ENCODE results near the gene PREB.
"Not testable (repeated sequence)": the region's sequence is repeated elsewhere in the genome, so short reads cannot be mapped to it uniquely, and the experiment has no call there.

PREB gene

DNA sequence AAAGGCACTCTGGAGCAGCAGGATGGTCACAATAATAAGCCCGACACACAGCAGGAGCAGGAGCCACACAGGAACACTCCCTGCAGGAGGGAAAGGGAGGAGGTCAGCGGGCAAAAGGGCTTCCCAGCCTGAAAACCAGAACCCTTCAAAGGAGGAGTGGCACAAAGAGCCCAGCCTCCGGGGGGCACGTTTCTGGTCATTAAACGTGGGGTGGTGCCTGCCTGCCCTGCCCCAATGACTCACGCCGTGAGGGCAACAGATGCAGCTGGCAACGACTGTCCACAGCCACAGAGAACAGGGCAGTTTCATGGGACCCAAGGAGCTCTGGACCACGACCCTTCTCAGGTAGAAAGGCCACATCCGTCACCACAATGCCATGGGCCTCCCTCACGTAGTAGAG is 3.0 kb downstream of the PREB start:
- DNase-seq = no peak
- intact Hi-C loops (cut with DNase I) = loop anchor here (5.0 kb wide), 1 partner anchor 81 kb away; the partner anchor contains the start of genes ATRAID and SLC5A6

- intact Hi-C loops (cut with DNase I) = loop anchor here (5.0 kb wide), 1 partner anchor 82 kb away; the partner anchor contains the start of genes ATRAID and SLC5A6
- DNase-seq = no peak
These were observed 4.0 kb downstream of the PREB start for GRCh38 chr2:27130396-27130795.

GRCh38 chr2:27128668-27129571 is 5.5 kb downstream of the PREB start:
- DNase-seq = no peak
- intact Hi-C loops (cut with DNase I) = no loop called here

DNA sequence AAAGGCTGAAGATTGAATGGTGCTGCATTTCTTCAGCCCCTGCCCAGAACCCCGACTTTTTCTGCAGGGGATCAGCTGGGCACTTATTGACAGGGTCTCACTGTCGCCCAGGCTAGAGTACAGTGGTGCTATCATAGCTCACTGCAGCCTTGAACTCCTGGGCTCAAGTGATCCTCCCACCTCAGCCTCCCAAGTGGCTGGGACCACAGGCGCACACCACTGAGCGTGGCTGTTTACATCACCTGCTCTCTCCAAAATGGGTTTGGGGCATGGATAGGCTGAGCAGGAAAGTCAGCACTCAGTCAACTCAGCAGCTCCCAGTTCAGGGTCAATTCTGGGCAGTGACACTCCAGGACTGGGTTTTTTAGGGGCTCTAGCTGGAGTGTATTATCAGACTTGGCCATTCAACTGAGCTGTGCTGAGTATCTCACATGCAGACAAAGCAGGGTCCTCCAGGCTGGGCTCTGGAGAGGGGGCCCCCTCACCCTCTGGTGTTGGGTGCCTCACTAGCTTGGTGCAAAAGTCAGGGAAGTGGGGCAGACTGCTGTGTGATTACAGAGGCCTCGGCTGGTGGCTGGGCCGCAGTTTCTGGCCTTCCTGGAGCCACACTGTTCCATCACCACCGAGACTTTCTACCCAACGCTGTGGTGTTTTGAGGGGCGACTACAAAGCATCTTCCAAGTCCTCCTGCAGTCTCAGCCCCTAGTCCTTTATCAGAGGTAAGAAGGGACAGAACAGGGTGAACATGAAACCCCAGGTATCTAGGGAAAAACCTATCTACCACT is 6.4 kb downstream of the PREB start:
- DNase-seq = no peak
- intact Hi-C loops (cut with DNase I) = no loop called here

DNA sequence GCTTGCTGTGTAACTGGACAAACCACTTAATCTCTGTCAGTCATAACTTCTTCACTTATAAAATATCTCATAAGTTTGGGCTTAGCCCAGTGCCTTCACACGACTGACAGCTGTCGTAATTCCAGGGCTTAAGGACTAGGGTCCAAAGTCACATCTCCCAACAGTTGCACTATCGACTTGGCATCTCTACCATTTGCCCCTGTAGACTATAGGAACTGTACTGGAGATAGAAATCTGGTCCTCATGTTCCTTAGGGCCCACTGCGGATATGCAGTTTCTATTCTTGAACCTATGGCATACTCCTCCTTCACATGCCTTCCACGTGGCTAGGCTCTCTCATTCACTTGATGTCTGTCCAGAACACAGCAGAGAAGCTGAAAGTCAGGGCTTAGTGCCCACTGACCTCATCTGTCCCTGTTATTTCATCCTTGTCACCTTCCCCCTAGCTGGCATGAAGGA is 8.2 kb downstream of the PREB start:
- intact Hi-C loops (cut with DNase I) = no loop called here
- DNase-seq = no peak

GRCh38 chr2:27125104-27125503 is 9.3 kb downstream of the PREB start:
- intact Hi-C loops (cut with DNase I) = no loop called here
- DNase-seq = no peak

DNA sequence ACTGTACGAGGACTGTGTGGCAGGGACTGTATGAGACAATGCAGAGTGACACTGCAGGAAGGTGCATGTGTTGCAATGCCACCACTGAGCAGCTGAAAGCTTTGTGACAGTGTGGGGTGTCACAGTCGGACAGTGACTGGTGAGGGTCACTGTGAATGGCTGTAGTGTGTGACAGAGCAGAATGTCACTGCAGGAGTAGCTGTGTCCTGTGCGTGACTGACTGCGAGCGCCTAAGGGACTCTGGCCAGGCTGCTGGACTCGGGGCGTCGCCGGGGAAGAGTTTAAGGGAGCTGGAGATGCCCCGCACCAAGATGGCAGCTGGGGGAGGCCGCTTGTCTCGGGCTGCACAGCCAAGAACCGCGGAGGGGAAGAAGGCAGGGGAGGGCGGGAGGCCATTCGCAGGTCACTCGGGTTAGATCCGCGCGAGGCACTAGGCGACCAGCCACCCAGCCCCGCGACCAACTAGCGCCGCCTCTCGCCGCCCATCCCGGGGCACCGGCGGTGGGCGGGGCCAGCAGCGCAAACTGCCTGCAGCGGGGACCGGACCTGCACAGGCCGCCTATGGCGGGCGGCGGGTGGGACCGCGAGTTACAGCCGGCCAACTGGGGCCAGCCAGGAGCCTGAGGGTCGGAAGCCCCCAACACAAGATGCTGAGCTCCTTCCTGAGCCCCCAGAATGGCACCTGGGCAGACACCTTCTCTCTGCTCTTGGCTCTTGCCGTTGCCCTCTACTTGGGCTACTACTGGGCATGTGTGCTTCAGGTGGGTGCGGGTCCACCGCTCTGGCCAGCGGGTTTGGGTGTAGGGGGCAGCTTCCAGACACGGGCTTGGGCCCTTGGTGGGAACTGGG is 10.9 kb downstream of the PREB start, which contains the start of gene ABHD1:
ABHD1 (plus strand) TSS at position 514 of the 849 bp plus-strand sequence; CDS start at position 648, 134 bp downstream.
- intact Hi-C loops (cut with DNase I) = no loop called here
- DNase-seq = peak; percentile 48 to 90 (median 83)

- intact Hi-C loops (cut with DNase I) = no loop called here
- no peak for DNase-seq
These were observed 11.6 kb downstream of the PREB start for GRCh38 chr2:27122791-27123190.

GRCh38 chr2:27121906-27122305 is 12.5 kb downstream of the PREB start:
- intact Hi-C loops (cut with DNase I) = no loop called here
- DNase-seq = no peak

GRCh38 chr2:27119330-27119670 is 15.1 kb downstream of the PREB start:
- DNase-seq; intact Hi-C loops (cut with DNase I): not testable (repeated sequence)

- intact Hi-C loops (cut with DNase I) = no loop called here
- DNase-seq = peak in 29 of 42 donors; percentile 11 to 72 (median 48)
These were observed 15.7 kb downstream of the PREB start, which contains the start of gene CGREF1 for GRCh38 chr2:27118525-27119329. TSS of gene CGREF1 (minus strand) at chr2:27119128. CDS start at chr2:27104366, 14,762 bp downstream.

DNA sequence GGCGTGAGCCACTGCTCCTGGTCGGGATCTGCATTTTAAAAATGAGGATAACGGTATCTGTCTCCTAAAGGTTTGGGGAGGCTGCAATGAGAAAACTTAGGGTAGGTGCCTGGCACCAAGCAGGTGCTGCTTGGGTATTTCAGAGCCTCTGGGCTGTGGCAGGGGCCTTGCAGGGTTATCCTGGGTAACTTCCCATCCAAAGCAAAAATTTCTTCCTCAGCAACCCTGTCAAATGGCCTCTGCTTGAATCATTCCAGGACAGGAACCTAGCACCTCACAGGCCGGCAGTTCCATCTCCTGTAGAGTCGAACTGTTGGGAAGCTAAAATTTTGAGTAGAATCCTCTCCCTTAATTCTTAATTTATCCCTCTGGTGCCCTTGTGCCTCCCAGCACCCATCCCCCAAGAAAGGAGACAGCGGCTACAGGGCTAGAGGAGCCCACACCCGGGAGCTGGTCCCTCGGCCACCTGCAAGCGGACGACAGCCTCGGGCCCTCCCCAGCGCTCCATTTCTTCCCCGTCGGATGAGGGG is 16.4 kb downstream of the PREB start:
- peak in 2 of 42 donors; percentile 42 to 54 for DNase-seq
- intact Hi-C loops (cut with DNase I) = no loop called here

GRCh38 chr2:27115519-27115918 is 18.9 kb downstream of the PREB start:
- intact Hi-C loops (cut with DNase I) = no loop called here
- no peak for DNase-seq

DNA sequence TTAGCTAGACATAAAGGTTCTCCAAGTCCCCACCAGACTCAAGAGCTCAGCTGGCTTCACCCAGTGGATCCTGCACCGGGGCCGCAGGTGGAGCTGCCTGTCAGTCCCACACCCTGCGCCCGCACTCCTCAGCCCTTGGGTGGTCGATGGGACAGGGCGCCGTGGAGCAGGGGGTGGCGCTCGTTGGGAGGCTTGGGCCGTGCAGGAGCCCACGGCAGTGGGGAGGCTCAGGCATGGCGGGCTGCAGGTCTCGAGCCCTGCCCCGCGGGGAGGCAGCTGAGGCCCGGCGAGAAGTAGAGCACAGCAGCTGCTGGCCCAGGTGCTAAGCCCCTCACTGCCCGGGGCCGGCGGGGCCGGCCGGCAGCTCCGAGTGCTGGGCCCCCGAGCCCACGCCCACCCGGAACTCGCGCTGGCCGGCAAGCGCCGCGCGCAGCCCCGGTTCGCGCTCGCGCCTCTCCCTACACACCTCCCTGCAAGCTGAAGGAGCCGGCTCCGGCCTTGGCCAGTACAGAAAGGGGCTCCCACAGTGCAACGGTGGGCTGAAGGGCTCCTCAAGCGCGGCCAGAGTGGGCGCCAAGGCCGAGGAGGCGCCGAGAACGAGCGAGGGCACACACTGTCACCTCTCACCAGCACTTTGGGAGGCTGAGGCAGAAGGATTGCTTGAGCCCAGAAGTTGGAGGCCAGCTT is 22.9 kb downstream of the PREB start:
- intact Hi-C loops (cut with DNase I); DNase-seq: not testable (repeated sequence)

DNA sequence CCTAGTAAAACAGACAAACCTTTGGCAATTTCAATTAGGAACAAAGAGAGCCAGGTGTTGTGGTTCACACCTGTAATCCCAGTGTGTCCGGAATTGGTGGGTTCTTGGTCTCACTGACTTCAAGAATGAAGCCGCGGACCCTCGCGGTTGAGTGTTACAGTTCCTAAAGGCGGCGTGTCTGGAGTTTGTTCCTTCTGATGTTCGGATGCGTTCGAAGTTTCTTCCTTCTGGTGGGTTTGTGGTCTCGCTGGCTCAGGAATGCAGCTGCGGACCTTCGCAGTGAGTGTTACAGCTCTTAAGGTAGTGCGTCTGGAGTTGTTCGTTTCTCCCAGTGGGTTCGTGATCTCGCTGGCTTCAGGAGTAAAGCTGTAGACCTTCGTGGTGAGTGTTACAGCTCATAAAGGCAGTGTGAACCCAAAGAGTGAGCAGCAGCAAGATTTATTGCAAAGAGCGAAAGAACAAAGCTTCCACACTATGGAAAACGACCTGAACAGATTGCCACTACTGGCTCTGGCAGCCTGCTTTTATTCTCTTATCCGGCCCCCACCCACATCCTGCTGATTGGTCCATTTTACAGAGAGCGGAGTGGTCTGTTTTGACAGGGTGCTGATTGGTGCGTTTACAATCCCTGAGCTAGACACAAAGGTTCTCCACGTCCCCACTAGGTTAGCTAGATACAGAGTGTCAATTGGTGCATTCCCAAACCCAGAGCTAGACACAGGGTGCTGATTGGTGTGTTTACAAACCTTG is 23.7 kb downstream of the PREB start:
- intact Hi-C loops (cut with DNase I); DNase-seq: not testable (repeated sequence)

GRCh38 chr2:27109083-27109482 is 25.4 kb downstream of the PREB start:
- DNase-seq = no peak
- intact Hi-C loops (cut with DNase I) = no loop called here

GRCh38 chr2:27108221-27108620 is 26.2 kb downstream of the PREB start:
- no peak for DNase-seq
- intact Hi-C loops (cut with DNase I) = no loop called here

Data from head of caudate nucleus (tissue), 42 donors.